Endothelial cell of umbilical vein (primary cell): ENCODE results near the gene FMNL3. TPM values are rescaled to one million over a fixed set of nuclear protein-coding genes. Genes with fewer than 3 reads are reported as not detected.
A peak's percentile ranks its signal among the peaks of the same experiment; 100 is the strongest.

Experiments
- BruUV-seq: library from RNA; stranded (reverse); fragments of 400-500 nt; replicated peaks from 2 replicates; lab custom pipeline; 2021; lab: Mats Ljungman, UMichigan
- CTCF ChIA-PET: fragments of 300-600, 350-600 bp; sonication (Branson Sonifier 250); formaldehyde crosslinking; loops from one replicate; lab custom pipeline; 2021; ENCODE audit warnings: antibody characterized with exemption, inconsistent platforms; lab: Charles Lee
- POLR2A ChIA-PET: fragments of 300-600, 350-600 bp; sonication (Branson Sonifier 250); formaldehyde crosslinking; loops from one replicate; lab custom pipeline; 2021; ENCODE audit warnings: antibody characterized with exemption, inconsistent platforms; lab: Charles Lee
- DNase-seq: peaks from one replicate; pipeline ENCODE4 v3.0.0-alpha.2; 2011; ENCODE audit warnings: low read depth, low spot score
- FAIRE-seq: peaks from 2 replicates; lab custom pipeline; 2011; peaks lifted over from hg19 to GRCh38; lab: Jason Lieb, UNC
- H2AFZ ChIP-seq: 2 replicates; pipeline ENCODE4 v1.6.0; 2012; ENCODE audit warnings: low read depth, low read length, control low read depth, inconsistent platforms
- H3K27ac ChIP-seq: 2 replicates; pipeline ENCODE4 v1.5.1; 2011; ENCODE audit warnings: low read depth, mild to moderate bottlenecking, control low read depth, low read length, moderate library complexity; ENCODE audit not compliant: insufficient read depth
- H3K27me3 ChIP-seq, 2 experiments: 2 replicates each; pipeline versions ENCODE4 v1.6.0 to v1.6.1; 2011; ENCODE audit warnings: low read length in 2 of 2, mixed read lengths in 1 of 2; ENCODE audit not compliant: control insufficient read depth in 2 of 2, insufficient read depth in 2 of 2
- H3K36me3 ChIP-seq, 2 experiments: 2 replicates in 1 of 2; 3 replicates in 1 of 2; pipeline ENCODE4 v1.5.1; 2011; ENCODE audit warnings: low read length in 2 of 2, mild to moderate bottlenecking in 1 of 2, moderate library complexity in 1 of 2; ENCODE audit not compliant: control insufficient read depth in 2 of 2, insufficient read depth in 2 of 2; ENCODE audit errors: extremely low read depth in 1 of 2
- H3K4me1 ChIP-seq: 3 replicates; pipeline ENCODE4 v1.5.1; 2011; ENCODE audit warnings: mild to moderate bottlenecking, low read length; ENCODE audit not compliant: control insufficient read depth, insufficient read depth; ENCODE audit errors: extremely low read depth
- H3K4me2 ChIP-seq: 2 replicates; pipeline ENCODE4 v1.6.1; 2011; ENCODE audit warnings: low read length, control low read depth, mixed read lengths; ENCODE audit not compliant: insufficient read depth
- H3K4me3 ChIP-seq, 3 experiments: fragments of 200-600 bp in 1 of 3; sonication (generic), shearing (Covaris generic) in 1 of 3; replicated peaks in 1 of 3; 2 replicates each; pipeline ENCODE4 v1.5.1; 2011 to 2016; ENCODE audit warnings: control low read depth in 3 of 3, low read length in 3 of 3, mild to moderate bottlenecking in 2 of 3, inconsistent platforms in 1 of 3, low read depth in 1 of 3, moderate library complexity in 1 of 3; ENCODE audit not compliant: insufficient read depth in 1 of 3
- H3K79me2 ChIP-seq: 2 replicates; pipeline ENCODE4 v1.6.0; 2012; ENCODE audit warnings: low read length, inconsistent platforms; ENCODE audit not compliant: control insufficient read depth, insufficient read depth
- H3K9ac ChIP-seq: replicated peaks from 2 replicates; pipeline ENCODE3; 2011; ENCODE audit warnings: low read length, control low read depth; ENCODE audit not compliant: insufficient read depth; ENCODE audit errors: extremely low read depth
- H3K9me1 ChIP-seq: replicated peaks from 3 replicates; pipeline ENCODE4 v1.6.0; 2011; ENCODE audit warnings: mild to moderate bottlenecking, low read length; ENCODE audit not compliant: control insufficient read depth, insufficient read depth; ENCODE audit errors: extremely low read depth
- H3K9me3 ChIP-seq: replicated peaks from 2 replicates; pipeline ENCODE4 v1.5.1; 2012; ENCODE audit warnings: low read length, inconsistent platforms; ENCODE audit not compliant: control insufficient read depth, insufficient read depth
- H4K20me1 ChIP-seq: replicated peaks from 2 replicates; pipeline ENCODE3; 2011; ENCODE audit warnings: mild to moderate bottlenecking, low read length; ENCODE audit not compliant: control insufficient read depth, insufficient read depth; ENCODE audit errors: extremely low read depth
- CTCF ChIP-seq, 2 donors: IDR thresholded peaks; 1 replicate in 1 of 2; 2 replicates in 1 of 2; pipeline ENCODE4 v1.5.1; 2011; ENCODE audit warnings: low read length in 2 of 2, mild to moderate bottlenecking in 2 of 2, moderate library complexity in 2 of 2, control low read depth in 1 of 2, inconsistent platforms in 1 of 2, low read depth in 1 of 2; ENCODE audit not compliant: insufficient read depth in 1 of 2; ENCODE audit errors: extremely low read depth in 1 of 2
- EZH2 ChIP-seq: IDR thresholded peaks from 2 replicates; pipeline ENCODE4 v1.6.1; 2012; ENCODE audit warnings: borderline replicate concordance, low read depth, mild to moderate bottlenecking, moderate library complexity, low read length, inconsistent platforms; ENCODE audit not compliant: severe bottlenecking
- FOS ChIP-seq: IDR thresholded peaks from 2 replicates; pipeline ENCODE4 v1.6.1; 2011; ENCODE audit warnings: mild to moderate bottlenecking, low read length, moderate library complexity, borderline replicate concordance; ENCODE audit not compliant: insufficient read depth
- GATA2 ChIP-seq: IDR thresholded peaks from 2 replicates; pipeline ENCODE4 v1.7.0; 2011; ENCODE audit warnings: low read depth, mild to moderate bottlenecking, moderate library complexity, mixed read lengths, low read length; ENCODE audit not compliant: insufficient read length, insufficient read depth
- JUN ChIP-seq: IDR thresholded peaks from 2 replicates; pipeline ENCODE4 v1.6.1; 2011; ENCODE audit warnings: borderline replicate concordance, low read depth; ENCODE audit not compliant: insufficient read length, insufficient read depth
- MAX ChIP-seq: IDR thresholded peaks from 2 replicates; pipeline ENCODE4 v1.6.1; 2011; ENCODE audit not compliant: insufficient read depth, insufficient read length
- MYC ChIP-seq: IDR thresholded peaks from one replicate; pipeline ENCODE4 v1.6.1; 2011; ENCODE audit warnings: mild to moderate bottlenecking, low read depth, low read length
- POLR2A ChIP-seq: IDR thresholded peaks from 2 replicates; pipeline ENCODE4 v1.6.1; 2012; ENCODE audit warnings: low read depth, mild to moderate bottlenecking, control low read depth, low read length
- POLR2AphosphoS5 ChIP-seq: IDR thresholded peaks from 2 replicates; pipeline ENCODE4 v1.6.1; 2012; ENCODE audit warnings: low read depth, mild to moderate bottlenecking, control low read depth, low read length, moderate library complexity; ENCODE audit not compliant: insufficient read depth
- dilution Hi-C: fragments of 300-500 bp; cut with MboI; formaldehyde crosslinking; loops from one replicate; pipeline ENCODE4 v1.15.0; 2019; ENCODE audit warnings: low sequenced_read_pairs; ENCODE audit not compliant: extremely low pct_ligation_motif_present
- intact Hi-C: fragments of 100-400 bp; cut with micrococcal nuclease; formaldehyde crosslinking; loops from one replicate; pipeline ENCODE4 v1.10.0; 2022
- polyA plus RNA-seq, 4 experiments: library from polyadenylated mRNA; depleted of rRNA in 3 of 4; stranded (reverse) in 3 of 4; unstranded in 1 of 4; fragments of >200 nt; gene quantifications; 2 replicates each; pipeline versions ENCODE4 v1.2.1 to v1.2.3, GENCODE V29; 2011 to 2012; ENCODE audit warnings: missing spikeins in 1 of 4
- total RNA-seq: library from RNA; stranded (reverse); gene quantifications from 2 replicates; pipeline ENCODE4 v1.2.3, GENCODE V29; 2021

Gene FMNL3
- total and polyA plus RNA-seq, 2 donors (not counting 3 experiments of a cell fraction or from before 2014, with no cell fraction given): 35.1 to 93.3 TPM

GRCh38 chr12:49697808-49698207 lies 9.4 kb downstream of the FMNL3 start:
- peaks cover 6% of the 10 kb centered on the region for H4K20me1 ChIP-seq
- no peak overlapping the region for H3K27ac ChIP-seq
- no peak overlapping the region for H2AFZ ChIP-seq
- dilution Hi-C loops (no loop called here), intact Hi-C loops (no loop called here)
- H3K9ac ChIP-seq: no peak overlapping the region
- no peak for FAIRE-seq
- no peak for DNase-seq
- POLR2A ChIA-PET: no interaction called here
- H3K9me3 ChIP-seq: no peaks in the 10 kb centered on the region
- H3K4me3 ChIP-seq: no peak overlapping the region
- H3K36me3 ChIP-seq: no peaks in the 10 kb centered on the region
- H3K27me3 ChIP-seq: no peaks in the 10 kb centered on the region
- BruUV-seq: no TSS peak
- TF ChIP-seq CTCF (IDR thresholded peaks at IDR 0.05; ENCODE audit: extremely low read depth in 1 of 2, insufficient read depth in 1 of 2, low read depth in 1 of 2, low read length in 2 of 2) (no peak), GATA2 (no peak), MAX (no peak), FOS (no peak), EZH2 (no peak), JUN (no peak), POLR2A (no peak), MYC (no peak), POLR2AphosphoS5 (no peak)
- peaks cover 85% of the 10 kb centered on the region for H3K79me2 ChIP-seq
- no peaks in the 10 kb centered on the region for H3K9me1 ChIP-seq
- CTCF ChIA-PET: interaction anchor here (1.0 to 2.5 kb wide), 3 partner anchors 22 to 35 kb away, joined by 4 to 10 read pairs (median 9); no protein-coding TSS in a partner anchor
- H3K4me1 ChIP-seq: peaks cover 23% of the 10 kb centered on the region
- peak overlapping the region; percentile 64 for H3K4me2 ChIP-seq
